Stimulated activated CD4-positive, alpha-beta T cell treated with anti-CD3 and anti-CD28 coated beads, Interleukin-4, amount 100 ng/mL, for 4 hours (primary cell): Measurements from ENCODE around the gene ACBD3.

Experiments used
- DNase-seq, 2 experiments: peaks; one replicate each; pipeline ENCODE4 v3.0.0-alpha.2; 2020

Gene ACBD3

DNA sequence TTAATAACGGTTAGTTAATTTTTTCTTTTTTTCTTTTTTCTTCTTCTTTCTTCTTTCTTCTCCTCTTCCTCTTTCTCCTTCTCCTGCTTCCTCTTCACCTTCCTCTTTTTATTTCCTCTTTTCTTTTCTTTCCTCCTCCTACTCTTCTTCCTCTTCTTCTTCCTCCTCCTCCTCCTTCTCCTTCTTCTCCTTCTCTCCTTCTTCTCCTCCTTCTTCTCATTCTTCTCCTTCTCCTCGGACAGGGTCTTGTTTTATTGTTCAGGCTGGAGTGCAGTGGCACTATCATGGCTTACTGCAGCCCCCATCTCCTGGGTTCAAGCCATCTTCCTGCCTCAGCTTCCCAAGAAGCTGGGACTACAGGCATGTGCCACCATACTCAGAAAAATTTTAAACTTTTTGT is 13.4 kb upstream of the ACBD3 start:
- no peak for DNase-seq

DNA sequence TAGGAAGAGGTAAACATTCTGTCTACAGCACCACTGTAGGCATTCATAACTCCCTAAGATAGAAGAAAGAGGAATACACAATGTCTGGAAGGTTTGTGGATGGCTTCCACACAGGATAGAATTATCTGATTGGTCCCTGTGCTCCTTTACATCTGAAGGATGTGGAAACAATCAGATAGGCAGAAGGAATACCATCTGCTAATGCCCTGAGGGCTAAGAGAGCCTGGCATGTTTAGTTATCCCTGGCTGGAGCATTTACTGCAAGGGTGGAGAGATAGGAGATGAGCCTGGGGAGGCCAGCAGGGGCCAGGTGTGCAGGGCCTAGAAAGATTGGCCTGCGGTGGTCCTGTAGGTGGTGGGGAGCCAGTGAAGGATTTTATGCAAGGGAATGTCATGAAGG is 8.6 kb upstream of the ACBD3 start:
- DNase-seq, result no peak

DNA sequence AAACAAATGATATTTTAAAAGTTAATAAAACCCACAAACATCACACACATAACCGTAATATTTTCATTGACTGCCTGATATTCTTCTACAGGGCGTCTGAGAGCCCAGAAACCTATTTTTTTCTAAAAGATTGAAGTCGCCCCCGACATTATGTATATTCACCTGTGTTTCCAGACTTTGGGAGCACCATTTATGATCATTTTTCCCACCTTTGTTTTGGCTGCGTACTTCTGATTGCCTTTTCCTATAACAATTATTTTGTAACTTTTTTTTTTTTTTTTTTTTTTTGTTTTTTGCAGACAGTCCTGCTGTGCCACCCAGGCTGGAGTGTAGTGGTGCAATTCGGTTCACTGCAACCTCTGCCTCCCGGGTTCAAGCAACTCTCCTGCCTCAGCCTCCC is 839 bp upstream of the ACBD3 start:
- no peak for DNase-seq

DNA sequence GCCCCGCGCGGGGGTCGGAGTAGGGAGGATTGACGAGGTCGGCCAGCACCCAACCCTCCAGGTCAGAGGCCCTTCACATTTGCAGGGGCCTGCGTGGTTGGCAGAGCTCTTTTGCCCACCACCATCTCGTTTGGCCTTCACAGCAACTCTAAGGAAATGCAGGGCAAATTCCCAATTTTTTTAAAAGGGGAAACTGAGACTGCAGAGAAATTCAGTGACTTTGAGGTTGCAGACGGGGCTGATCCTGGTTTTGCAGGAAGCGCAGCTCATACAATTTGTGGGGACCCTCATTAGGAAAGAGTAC is 430 bp upstream of the ACBD3 start:
- DNase-seq, result no peak

DNA sequence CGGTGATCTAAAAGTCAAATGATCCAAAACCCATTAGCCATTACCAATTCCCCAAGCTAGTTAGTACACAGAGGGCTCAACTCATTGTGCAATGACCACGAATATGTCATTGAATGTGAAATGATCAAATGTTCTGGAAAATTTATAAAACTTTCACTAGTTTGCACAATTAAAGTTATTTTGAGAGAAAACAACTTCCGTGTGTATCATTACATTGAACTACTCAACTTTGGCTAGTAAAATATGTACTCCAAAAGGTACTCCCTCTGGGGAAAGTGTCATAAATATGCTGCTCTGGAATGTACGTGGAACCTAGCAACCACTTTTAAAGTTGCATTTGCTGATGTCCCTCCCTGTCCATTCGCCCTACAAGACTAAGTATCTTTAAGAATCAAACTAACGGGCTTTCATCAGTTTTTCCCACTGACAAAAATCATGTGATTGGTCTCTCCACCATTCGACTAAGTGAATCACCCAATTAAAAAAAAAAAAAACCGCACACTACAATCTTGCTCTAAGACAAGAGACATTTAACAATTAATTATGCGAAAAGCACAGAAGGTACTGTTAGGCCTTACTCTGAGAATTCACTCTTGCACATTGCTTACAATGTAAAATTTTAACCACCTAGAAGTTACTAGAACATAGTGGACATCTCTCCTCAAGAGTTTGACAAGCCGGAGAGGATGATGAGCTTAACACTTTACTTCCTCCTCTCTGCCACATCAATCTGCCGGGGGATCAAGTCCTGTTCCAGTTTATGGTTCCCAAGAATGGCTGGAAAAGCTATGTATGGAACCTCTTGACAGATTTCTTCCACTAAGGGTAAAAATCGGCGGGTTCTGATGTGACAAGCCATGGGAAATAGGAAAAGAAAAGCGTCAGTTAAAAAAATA is 1.2 kb downstream of the ACBD3 start:
- no peak for DNase-seq

DNA sequence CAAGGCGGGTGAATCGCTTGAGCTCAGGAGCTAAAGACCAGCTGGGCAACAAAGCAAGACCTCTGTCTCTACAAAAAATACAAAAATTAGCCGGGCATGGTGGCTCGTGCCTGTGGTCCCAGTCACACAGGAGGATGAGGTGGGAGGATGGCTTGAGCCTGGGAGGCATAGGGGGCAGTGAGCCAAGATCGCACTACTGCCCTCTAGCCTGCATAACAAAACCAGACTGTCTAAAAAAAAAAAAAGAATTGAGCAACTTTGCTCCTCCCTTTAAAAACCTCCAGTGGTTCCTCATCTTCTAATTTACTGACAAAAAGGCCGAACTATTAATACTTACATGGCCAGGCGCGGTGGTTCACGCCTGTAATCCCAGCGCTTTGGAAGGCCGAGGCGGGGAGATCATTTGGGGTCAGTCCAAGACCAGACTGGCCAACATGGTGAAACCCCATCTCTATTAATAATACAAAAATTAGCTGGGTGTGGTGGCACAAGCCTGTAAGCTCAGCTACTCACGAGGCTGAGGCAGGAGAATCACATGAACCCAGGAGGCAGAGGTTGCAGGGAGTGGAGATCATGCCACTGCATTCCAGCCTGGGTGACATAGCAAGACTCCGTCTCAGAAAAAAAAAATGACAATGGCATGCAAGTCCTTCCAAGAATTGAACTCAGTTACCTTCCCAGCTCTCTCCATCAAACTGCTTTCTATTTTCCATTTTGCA is 4.4 kb downstream of the ACBD3 start:
- DNase-seq, result no peak

DNA sequence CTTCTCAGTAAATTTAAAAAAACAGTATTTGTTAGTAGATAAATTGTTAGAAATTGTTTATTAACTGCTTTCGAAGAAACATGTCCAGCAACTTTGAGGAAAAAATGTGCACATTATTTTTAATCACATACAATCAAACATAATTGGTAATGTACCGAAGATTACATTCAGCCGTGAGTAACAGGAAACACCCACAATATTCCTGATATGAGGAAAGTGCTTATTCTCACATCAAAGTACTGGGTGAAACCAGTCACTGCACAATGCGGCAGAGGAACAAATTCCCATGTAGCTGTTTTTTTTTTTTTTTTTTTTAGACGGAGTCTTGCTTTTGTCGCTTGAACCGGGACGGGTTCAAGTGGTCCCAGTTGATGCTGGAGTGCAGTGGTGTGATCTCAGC is 9.7 kb downstream of the ACBD3 start:
- DNase-seq, result no peak

DNA sequence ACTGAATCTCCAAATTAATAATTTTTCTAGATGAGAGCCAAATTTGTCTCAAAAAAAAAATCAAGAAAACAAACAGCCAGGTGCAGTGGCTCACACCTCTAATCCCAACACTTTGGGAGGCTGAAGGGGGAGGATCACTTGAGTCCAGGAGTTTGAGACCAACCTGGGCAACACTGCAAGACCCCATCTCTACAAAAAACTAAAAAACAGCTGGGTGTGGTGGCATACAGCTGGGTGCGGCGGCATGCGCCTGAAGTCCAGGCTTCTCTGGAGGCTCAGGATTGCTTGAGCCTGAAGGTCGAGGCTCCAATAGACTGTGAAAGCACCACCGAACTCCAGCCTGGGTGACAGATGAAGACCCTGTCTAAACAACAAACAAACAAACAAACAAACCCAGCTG is 14.0 kb downstream of the ACBD3 start:
- DNase-seq, result no peak

DNA sequence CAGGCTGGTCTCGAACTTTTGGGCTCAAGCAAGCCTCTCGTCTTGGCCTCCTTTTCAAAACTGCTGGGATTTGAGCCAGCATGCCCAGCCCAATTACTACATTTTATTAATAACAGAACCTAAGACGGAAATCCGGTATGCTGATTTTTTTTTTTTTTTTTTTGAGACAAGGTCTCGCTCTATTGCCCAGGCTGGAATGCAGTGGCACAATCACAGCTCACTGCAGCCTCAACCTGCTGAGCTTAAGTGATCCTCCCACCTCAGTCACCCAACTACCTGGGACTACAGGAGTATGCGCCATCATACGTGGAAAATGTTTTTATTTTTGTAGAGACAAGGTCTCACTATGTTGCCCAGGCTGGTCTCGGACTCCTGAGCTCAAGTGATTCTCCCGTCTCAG is 20.2 kb downstream of the ACBD3 start:
- no peak for DNase-seq

DNA sequence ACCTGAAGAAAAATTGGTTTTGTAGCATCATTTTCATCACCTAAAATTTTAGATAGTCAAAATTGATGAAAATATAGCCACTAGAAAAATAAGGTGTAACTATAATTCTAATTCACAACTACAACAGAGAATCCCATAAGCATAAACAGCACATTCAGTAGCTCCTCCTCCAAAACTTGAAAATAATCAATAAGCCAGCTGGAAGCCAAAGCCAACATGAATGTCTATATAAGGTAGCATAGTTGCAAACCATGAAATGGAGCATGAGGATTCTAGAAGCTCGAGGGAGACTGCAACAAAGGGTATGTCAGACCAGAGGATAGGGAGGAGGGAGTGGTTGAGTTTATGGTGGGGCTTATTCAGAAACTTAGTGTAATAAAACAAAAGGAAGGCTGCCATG is 22.4 kb downstream of the ACBD3 start:
- DNase-seq, result no peak

DNA sequence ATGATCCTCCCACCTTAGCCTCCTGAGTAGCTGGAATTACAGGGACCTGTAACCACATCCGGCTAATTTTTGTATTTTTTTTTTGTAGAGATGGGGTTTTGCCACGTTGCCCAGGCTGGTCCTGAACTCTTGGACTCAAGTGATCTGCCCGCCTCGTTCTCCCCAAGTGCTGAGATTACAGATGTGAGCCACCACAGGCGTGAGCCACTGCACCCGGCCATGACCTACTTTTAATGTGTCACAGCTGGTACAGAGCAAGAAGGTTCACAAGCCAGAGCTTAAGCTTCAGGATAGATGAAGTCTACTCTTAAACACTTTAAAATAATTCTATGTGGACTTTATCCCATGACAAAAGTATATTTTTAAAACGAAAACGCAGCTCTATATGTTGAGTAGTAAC is 23.6 kb downstream of the ACBD3 start:
- DNase-seq, result no peak

DNA sequence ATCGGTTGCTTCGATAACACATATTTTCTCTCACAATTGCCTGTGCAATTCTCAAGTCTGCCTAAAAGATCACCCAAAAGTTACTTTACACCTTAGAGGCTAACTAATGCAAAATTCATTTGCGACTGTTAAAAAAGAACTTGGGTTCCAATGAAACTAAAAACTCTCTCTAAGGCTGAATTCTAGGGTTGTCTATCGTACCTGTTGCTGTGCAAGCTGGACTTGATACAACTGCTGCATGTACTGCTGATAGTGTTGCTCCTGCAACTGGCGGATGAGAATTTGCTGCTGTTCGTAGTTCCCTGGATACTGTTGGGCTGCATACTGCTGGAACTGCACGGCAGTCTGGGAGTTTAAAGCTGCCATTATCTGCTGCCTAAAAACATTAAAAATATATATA is 27.6 kb downstream of the ACBD3 start:
- DNase-seq, result no peak

DNA sequence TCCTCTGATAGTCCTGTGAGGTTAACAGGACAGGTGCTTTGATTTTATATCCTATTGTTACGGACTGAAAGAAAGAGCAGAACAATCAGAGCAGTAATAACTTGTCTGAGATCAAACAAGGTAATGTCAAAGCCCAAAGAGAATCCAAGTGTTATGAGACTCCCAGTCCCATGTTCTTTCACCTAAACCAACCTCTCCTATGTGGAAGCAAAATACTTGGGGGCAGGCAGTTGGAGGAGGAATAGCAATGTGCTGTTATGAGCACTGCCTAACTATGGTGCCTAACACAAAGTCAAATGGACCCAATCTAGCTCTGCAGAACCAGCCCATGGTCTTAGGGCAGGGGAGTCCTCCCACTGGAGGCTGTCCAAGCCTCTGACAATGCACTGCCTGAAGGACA is 28.1 kb downstream of the ACBD3 start:
- no peak for DNase-seq

DNA sequence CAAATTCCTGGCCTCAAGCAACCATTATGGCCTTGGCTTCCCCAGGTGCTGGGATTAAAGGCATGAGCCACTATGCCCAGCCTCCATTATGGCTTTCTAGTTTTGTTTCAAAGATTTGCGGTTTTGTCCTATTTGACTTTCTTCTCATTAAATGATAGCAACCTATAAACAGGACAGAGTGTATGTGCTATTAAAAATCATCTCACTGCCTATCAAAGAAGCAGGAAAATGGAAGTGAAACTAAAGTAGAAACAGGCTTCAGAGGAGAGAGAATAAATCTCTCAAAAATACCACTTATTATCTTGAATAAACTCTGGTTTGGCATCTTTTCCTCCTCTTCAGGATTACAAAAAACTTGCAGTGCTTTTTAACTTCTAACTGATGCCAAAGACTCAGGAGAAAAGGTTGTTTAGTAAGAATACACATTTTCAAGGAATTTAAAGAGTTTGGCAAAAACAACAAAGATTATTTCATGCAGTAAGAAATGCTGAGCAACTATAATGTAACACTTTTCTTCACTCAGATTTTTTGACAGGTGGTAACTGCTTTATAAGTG is 28.7 kb downstream of the ACBD3 start:
- no peak for DNase-seq

DNA sequence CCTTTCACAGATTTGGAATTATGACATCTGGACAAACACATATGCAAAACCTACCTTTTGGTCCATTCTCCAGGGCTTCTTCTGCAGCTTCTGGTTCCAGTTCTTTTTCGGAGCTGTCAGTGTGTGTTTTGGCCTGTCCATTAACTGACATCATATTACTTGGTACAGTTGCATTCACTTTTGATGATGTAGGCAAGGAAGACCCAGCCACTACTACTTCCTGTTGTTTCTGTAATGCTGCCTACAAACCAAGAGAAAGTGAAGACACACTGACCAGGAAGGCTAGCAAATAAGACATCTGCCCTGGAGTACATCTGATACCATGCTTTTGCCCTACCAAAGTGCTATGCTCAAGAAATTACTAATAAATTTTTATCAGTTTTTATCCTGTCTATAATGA is 31.9 kb downstream of the ACBD3 start:
- no peak for DNase-seq

DNA sequence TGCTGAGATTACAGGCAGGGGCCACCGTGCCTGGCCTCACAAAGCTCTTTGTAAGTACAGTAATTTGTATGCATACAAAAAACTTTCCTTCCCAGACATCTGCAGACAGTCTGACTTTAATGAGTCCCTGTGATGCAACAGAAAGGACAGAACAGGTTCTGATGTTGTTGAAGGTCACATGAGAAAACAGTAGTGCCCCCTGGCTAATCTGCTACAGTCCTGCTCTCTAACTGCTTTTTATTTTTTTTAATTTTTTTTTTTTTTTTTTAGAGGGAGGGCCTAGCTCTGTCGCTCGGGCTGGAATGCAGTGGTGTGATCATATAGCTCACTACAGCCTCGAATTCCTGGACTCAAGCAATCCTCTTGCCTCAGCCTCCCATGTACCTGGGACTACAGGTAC is 36.7 kb downstream of the ACBD3 start:
- no peak for DNase-seq

DNA sequence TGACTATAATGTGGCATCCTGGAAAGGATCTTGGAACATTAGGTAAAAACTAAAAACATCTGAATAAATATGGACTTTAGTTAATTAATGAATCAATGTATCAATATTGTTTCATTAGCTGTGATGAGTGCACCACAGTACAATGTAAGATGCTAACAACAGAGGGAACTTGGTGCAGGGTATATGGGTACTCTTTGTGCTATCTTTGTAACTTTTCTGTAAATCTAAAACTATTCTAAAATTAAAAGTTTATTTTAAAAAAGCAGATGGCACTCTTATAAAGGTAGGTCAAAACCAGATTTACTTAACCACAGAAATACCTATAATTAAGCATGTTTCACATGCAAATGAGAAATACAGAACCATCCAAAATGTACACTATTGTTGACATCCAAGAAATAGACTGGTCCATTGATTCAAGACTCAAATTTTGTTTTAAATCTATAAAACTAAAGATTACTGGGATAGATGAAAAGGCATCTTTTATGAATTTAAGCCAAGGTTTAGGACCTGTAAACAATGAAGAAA is 38.4 kb downstream of the ACBD3 start:
- no peak for DNase-seq

DNA sequence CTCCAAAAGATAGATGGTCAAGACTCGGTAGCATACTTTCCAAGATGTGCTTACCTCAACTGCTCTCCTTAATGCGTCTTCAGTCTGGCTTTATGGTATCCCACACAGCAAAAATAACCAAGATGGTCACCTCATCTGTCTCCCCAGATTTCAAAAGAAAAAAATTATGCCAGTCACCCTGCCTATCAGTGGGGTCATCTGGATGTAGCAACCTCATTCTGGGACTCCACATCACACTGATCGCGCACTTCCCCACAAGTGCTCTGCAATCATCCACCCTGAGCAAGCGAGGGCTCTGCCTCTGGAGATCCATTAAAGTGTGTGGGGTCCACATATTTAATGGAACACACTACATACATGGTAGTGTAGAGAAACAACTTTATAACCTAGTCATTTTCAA is 42.5 kb downstream of the ACBD3 start:
- DNase-seq, result no peak

DNA sequence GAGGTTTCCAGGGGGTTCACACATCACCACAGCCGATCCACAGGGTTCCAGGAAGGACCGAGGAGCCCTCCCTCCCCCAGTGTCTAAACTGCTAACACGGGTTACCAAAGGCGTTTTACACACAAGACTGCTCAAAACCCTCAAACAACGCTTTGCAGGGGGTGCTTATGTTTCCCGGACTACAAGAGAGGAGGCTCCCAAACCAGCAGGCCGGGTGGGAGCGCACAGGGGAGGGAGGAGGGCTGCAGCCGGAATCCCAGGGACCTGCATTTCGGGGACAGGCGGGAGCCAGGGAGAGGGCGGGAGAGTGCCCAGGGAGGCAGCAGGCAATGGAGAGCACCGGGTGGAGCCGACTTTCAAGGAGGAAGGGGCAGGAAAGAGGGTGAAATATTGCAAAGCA is 50.8 kb downstream of the ACBD3 start:
- no peak for DNase-seq

DNA sequence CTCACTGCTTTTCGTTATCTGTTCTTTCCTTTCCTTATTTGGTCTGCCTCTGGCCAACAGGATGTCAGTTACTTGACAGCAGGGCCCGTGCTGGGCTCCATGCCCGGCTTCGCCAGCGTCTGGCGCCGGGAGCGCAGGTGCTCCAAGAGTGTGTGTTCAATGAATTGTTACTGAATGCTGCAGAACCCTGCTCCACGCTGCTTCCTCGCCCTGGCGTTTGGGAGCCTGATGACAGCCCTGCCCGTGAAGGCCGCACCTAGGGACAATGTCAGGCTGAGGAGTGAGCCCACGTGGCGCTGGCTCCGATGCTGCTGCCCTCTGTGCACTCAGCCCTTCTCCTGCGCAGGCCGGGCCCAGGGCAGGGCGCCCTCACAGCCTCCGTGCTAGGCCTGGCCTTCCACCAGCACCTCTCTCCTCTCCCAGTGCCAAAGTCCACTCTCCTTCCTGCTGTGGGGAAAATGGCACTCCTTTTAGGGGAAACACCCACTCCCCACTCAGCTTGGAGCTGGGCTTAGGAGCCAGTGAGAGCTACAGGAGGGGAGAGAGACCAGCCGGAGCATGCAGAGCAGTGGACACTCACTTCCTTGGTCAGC is 51.4 kb downstream of the ACBD3 start:
- no peak for DNase-seq

DNA sequence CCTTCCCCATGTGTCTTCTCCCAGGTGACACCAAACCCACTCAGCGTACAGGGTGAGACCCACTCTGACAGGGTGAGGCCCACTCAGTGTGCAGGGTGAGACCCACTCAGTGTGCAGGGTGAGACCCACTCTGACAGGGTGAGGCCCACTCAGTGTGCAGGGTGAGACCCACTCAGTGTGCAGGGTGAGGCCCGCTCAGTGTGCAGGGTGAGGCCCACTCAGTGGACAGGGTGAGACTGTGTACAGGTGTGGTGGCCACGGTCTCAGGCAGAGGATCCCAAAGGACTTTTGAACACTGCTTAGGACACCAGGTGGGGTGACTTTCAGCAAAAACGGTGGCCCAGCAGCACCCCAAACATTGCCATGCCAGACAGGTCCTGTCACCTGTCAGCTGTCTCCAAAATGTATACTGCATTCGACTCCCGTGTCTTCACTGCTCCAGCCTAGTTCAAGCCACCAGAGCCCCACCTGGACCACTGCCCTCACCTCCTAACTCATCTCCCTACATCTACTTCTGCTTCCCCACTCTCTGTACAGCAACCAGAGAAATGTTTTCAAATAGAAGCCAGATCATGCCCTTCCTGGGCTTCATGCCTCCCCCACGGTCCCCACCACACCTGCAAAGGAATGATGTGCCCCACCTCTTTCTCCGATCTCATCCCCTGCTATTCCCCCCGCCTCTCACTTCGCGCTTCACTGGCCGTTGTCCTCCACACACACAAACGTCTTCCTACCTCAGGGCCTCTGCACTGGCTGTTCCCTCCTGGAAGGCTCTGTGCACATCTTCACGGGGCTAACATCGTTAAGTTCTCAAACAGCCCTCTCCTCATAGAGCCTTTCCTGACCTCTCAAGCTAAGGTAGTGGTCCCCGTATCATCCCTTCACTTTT is 52.1 kb downstream of the ACBD3 start:
- DNase-seq, result no peak

DNA sequence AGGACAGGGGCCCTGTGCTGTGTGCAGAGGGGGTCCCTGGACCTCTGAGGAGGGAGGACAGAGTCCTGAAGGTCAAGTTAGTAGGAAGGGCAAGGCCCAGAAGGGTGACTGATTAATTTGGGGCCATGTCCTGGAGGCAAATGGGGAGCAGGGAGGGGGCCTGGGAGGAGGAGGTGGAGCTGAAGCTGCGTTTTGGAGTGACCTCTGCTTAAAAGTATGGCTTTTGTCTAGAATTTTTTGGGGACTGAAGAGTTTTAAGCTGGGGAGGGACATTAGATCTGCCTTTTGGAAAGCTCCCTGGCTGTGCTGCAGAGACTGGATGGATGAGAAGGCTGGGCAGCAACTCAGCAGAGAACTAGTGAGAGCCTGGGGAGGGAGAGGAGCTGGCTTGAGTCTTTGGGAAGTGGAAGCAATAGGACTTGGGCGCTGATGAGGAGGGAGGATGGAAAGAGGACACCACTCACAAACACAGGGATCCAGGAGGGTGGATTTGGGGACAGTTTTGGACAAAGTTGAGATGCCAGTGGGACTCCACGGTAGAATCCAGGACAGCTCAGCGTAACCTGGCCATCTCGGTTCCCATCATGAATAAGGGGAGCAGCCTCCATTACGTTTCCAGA is 52.9 kb downstream of the ACBD3 start:
- DNase-seq, result no peak
